ENCODE results near the gene ACKR3.

The ACKR3 gene

DNA sequence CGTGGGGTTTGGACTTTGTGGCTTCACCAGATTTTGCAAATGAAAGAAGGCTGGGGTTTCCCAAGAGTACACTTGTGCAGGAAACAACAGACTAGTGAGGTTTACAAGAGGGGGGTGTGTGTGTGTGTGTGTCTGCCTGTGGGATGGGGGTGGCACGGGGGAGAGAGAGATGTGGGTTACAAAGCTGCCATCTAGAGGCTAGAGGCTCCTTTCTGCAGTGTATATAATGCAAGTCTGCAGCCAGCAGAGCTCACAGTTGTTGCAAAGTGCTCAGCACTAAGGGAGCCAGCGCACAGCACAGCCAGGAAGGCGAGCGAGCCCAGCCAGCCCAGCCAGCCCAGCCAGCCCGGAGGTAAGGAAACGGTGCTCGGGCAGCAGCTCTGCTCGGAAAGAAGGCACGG lies at the start of gene ACKR3:
TSS of gene ACKR3 (plus strand) at position 253 of the 401 bp plus-strand sequence. CDS start 10,641 bp downstream, outside the sequence.
- peak; percentile 91 for DNase-seq

DNA sequence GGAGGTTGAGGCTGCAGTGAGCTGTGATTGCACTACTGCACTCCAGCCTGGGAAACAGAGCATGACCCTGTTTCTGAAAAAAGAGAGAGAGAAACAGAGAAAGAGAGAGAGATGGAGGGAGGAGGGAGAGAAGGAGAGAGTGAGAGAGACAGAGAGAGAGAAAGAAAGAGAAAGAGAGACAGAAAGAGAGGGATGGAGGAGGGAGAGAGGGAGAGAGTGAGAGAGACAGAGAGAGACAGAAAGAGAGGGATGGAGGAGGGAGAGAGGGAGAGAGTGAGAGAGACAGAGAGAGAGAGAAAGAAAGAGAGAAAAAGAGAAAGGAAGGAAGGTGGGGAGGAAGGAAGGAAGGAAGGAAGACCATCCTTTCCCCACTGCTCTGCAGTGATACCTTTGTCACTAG lies 48.1 kb upstream of the ACKR3 start:
- no peak for DNase-seq

DNA sequence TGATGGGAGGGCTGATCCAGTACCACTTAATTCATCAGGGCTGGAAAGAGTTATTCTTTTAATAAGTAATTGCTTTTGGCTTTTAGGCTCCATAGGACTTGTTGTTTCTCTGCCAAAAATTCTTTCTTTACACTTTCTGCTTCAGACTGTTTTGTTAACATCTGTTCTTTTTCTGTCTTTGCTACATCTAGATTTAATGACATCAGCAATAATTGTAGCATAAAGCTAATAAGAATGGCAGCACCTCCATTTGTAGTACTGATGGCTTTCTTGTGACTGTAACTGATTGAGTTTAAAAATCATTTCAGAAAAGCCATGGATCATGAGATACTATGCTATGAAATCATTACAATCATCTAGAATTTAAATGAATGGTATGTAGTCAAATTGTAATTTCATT lies 46.4 kb upstream of the ACKR3 start:
- DNase-seq = no peak

DNA sequence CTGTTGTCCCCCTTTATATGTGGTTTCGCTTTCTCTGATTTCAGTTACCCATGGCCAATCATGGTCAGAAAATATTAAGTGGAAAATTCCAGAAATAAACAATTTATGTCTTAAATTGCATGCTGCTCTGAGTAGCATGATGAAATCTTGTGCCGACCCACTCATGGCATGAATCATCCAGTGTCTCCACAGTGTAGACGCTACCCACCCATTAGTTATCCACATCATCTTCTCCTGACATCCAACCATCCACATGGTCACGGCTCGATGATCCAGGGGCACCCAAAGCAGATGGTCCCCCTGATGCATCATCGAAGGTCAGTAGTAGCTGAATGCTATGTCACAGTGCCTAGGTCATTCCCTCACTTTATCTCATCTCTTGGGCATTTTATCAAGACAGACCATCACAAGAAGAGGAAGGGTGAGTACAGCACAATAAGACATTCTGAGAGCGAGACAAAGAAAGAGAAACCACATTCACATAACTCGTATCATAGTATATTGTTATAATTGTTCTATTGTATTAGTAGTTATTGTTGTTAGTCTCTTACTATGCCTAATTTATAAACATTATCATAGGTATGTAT lies 44.1 kb upstream of the ACKR3 start:
- no peak for DNase-seq

DNA sequence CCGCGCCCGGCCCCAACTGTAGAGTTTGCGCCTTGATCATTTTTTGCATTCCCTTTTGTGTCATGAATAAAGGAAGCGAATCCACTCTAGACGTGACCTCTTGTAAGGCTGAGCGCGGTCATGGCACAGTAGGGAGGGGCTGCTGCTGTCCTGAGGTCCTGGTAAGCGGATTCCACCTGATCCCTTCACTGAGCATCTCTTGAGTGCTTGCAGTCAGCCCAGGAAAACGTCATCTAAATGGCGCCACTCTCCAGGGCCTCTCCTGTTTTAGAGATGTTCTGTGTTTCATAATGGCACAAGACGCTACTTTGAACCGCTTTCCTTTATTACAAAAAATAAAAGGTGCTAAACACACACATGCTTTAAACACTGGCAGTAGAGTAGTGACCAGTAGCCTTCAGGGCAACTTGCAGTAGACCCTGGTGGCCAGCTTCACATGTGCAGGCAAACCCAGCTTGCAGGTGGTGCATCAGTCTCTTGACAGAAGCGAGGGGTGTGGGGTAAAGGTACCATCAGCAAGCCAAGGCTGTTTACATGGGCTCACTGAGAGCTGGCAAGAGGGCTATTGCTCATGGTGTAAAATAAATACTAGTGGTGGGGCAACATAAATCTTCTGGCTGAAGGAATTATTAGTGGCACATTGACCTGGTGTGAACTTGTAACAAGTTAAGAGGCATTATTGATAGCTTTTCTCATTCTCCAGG lies 43.0 kb upstream of the ACKR3 start:
- no peak for DNase-seq

DNA sequence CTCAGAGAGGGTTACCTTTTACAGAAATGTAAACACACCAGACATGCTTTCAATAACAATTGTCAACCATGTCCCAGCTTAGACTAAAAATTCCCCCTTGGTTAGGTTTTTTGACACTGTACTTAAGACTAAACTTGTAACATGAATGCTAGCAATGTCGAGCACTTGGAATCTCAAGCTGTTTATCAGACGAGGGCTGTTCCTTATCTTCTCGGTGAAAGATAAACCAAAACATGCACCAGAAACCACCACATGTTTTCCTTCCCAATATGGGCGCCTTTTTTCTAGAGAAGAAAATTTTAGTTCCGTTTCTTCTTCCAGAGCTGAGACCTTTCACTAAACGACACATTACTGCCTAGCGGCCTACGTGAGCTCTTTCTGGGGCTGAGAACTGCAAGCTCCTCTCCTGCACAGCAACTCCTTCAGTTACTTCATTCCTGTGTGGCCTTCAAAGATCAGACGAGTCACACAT lies 42.4 kb upstream of the ACKR3 start:
- DNase-seq = no peak

DNA sequence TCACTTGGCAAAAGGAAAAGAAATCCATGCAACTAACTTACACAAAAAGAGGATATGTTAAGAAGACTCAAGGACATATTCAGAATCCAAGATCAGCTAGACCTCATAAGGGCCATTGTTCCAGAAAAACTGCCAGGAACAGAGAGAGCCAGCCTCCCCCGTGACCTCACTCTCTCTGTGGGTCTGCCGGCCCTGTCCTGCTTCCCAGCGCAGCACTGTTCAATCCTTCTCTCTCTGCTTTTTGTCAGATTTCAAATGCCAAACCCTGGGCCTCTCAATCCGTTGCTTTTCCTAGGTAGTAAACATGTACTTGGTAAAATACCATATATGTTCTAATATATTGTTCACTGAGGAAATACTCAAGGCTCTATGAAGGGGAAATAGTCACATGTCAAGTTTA lies 40.0 kb upstream of the ACKR3 start:
- DNase-seq = no peak

DNA sequence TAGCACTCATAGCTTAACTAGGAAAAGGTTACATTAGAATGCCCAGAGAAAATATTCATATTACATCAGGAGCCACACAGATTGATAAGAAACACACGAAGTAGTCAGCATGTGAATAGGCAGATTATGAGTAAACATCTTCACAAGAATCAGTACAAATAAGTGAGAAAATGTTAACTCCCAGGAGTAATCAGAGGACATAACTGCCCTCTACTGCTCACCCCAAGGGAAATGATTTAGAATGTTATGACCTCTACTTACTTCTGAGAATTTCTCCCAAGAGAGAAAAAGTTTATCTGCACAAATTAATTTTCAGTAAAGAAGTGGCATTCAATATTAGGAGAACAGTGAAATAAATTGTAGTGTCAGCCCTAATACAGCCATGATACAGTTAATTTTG lies 39.1 kb upstream of the ACKR3 start:
- no peak for DNase-seq

DNA sequence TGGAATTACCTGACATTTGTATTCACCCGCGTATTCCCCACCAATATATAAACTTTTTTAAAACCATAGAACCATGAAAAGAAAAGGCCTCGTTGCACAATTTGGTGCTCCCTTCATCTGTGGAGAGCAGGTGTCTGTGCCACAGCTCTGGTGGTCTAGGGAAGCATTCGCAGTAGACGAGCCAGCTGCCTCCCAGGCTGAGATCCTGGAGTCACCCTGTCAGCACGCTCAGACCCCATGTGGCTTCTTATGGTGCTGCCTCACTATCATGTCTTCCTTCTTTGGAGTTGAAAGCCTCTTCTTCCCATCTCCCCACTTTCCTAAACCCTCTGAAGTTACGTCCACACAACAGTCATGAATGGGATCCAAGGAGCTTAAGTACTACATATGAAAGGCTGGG lies 38.4 kb upstream of the ACKR3 start:
- DNase-seq = no peak

DNA sequence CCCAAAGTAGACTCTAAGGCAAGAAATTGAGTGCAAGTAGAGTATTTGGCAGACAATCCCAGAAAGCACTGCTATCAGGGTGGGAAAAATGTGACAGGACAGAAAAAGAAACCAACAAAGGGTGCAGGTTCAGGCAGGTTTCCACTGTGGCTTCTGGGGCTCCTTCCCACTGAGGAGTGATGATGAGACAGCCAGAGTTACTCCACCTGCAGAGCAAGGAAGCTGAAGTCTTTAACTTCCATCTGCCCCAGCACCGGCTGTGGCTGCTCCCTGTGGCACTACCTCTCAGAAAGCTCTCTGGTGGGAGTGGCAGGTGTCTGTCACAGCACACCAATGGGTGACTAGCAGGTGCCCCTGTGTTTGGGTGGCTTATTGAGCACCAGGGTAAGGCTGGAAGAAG lies 37.6 kb upstream of the ACKR3 start:
- no peak for DNase-seq

DNA sequence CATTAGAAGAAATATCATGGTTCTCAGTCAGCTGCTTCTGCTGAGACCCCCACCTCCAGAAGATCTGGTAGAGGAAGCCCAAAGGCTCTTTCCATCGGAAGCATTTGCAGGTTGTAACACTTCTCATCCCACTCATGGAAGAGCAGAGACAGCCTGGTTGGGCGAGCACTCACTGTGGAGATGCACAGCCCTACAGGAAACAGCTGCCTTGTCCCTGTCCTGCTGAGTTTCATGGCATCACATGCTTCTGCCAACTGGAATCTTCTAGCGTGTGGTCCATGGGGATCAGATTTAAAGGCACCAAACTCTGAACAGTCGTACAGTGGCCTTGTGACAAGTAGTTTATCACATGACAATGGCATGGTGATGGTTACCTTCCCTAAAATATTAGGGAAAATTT lies 36.3 kb upstream of the ACKR3 start:
- no peak for DNase-seq

DNA sequence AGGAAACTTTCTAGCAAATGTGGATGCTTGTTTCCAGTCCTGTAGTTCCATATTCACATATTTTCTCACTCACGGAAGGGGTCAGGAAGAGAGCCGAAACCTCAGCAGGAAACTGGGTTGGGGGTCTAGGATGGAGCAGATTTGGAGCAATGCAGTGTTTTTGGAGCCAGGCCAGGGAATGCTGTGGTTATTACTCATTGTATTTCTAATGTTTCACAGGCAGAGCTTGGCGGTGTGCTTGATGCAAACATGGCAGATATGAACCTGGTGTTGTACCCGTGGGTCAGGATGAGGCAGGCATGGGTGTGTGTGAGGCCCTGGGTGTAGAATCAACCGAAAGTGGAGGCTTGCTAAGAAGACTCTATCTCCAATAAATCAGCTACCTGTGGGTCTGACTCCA lies 34.6 kb upstream of the ACKR3 start:
- peak; percentile 36 for DNase-seq

DNA sequence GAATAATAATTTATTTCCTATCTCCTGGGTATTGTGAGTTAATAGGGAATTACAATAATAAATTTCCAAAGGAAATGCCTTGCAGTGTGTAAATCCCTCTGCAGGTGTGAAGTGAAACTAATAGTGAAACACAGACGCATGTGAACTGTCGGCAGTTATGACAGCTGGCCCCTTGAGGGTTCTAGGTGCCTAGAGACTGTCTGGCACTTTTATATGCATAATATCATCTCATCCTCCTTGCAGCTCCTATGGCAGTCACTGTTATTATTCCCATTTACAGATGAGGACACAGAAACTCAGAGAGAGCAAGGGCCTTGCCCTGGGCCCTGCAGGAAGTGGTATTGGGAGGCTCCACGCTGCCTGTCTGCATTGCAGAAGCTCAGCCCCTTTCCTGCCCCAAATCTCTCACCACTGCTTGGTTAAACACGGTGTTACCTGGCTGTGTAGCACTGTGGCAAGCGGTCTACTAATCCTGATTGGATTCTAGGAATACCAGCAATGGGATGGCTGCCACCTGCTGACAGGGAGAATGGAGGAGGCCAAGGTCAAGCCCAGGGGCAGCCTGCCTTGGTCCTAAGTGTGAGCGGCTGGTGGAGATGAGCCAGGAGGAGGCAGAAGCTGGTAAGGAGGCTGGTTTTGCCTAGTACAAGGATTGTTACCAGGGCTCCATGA lies 32.8 kb upstream of the ACKR3 start:
- no peak for DNase-seq

DNA sequence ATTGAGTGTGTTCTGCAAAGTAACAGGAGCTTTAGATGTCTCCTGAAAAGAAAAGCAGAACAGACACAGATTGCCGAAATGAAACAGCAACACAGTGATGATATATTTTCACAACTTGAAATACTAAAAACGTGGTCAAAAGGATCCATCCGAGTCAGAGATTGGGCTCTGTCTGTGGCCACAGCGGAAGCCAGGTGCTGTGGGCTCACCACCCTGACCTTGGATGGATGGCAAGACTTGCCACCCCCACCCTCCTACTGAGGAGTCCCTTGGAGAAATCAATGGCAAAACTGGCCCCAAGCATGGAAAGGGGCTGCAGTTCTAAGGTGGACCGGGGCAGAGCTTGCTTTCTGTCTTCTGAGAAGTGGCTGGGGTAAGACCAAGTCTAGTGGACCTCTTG lies 31.4 kb upstream of the ACKR3 start:
- no peak for DNase-seq

DNA sequence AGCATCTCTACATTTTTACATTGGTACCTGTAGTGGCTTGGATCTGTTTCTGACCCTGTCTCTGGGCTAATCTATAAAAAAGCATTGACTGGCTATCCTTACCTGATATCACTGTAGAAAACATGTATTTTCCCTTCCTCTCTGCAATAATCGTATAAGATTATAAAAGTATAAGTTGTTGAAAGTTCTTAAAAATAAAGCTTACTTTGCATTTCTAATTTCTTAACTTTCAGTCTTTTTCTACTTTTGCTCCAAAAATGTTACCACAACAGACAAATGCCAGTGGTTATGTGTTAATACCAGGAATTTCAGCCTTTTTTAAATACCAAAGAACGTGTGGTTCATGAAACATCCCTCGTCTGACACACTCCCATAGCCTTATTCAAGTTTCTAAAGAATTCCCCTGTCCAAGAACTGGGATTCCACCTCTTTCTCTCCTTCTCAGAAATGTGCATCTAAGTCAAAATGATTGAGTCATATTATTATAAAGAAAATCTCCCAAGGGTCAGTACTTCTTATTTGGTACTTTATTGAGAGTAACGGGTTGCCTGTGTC lies 28.5 kb upstream of the ACKR3 start:
- DNase-seq = no peak

DNA sequence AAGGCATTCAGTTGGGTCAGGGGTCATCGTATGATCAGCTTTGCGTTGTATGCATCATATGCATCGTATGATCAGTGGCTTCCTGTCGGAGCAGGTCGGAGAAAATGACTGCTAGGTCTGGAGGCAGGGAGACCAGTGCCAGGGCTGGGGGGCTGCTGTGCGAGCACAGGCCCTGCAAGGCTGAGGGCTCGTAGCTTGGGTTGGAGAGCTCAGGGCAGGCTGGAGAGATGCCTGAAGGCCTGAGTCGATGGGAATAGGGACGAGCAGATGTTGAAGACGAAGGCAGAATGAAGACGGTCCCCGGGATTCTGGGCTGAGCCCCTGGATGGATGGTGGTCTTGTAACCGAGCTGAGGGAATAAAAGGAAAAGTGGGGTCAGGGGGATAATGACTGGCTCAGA lies 25.3 kb upstream of the ACKR3 start:
- DNase-seq = no peak

DNA sequence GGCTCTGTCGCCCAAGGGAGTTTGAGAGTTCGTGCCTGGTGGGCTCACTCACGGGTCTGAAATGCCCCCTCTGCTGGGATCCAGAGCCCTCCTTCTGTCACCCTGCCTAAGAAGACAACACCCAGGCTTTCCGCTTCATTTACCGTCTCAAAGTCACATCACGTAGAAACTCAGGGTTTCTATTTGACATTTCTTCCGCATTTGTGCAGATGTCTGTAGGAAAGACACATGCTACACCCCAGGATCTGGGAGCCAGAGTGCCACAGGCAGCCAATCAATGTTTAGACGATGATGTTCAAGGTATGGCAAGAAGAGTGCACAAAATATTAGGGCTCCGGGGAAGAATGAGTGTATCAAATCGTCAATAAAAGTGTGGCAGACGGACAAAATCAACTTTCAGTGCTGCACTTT lies 24.4 kb upstream of the ACKR3 start:
- DNase-seq = no peak

DNA sequence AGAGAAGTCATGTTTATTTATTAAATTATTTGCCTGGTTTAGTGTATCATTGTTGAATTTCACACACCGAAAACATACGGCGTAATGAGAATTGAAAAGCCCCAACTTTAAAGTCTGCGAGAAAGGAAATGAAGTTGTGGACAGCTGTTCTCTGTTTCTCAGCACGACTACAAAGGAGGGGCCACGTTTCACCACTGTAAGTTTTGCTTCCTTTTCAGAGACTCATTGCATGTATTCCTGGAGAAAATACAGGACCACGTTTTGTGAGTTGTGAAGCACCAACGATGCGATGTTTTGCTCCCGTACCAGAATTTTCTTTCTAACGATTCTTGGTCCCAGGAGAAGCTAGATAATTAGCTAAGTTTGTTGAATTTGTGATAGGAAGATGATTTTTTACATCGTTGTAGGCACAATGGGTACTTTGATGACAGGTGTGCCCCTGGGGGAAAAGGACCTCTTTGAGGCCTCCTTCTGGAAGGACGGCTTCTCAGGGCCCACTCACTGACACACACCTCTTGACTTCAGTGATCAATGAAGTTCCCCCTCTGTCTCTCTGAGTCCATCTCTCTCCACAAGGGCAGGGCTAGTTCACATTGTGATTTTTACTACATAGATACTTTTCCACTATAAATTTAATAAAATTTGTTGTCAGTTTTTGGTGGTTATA lies 23.7 kb upstream of the ACKR3 start:
- DNase-seq = no peak

DNA sequence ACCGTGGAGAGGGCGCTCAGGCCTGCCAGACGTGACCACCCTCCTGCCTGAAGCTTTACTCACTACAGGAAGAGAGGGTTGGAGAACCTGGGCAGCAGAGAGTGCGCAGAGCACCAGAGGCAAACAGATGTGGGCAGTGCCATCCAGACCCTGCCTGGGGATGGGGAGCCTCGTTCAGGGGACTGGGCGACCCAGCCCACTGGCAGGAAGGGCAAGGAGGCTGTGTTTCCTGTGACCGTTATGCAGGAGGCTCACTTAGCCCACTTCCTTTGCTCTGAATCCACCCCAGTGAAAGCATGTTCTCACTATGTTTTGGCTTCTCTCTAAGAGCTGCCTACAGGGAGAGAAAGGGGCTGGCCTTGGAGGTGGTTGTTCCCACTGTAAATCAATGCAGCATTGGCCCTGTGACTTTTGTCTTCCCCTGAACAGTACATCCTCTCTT lies 23.0 kb upstream of the ACKR3 start:
- DNase-seq = no peak

DNA sequence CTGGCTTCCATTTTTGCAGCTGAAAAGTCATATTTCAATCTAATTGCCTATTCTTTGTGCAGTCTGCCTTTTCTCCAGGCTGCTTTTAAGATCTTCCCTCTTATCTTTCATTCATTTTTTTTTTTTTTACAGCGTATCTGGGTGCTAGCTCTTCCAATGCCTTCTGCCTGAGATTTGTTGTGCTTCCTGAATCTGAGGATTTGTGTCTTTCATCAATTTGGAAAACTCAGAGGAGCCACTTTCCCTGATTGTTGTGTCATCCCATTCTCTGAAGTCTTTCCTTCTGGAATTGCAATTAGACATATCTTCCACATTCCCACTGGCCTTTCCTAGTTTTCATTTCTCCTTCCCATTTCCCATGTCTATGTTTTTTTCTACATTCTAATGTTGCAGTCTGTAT lies 21.9 kb upstream of the ACKR3 start:
- no peak for DNase-seq

DNA sequence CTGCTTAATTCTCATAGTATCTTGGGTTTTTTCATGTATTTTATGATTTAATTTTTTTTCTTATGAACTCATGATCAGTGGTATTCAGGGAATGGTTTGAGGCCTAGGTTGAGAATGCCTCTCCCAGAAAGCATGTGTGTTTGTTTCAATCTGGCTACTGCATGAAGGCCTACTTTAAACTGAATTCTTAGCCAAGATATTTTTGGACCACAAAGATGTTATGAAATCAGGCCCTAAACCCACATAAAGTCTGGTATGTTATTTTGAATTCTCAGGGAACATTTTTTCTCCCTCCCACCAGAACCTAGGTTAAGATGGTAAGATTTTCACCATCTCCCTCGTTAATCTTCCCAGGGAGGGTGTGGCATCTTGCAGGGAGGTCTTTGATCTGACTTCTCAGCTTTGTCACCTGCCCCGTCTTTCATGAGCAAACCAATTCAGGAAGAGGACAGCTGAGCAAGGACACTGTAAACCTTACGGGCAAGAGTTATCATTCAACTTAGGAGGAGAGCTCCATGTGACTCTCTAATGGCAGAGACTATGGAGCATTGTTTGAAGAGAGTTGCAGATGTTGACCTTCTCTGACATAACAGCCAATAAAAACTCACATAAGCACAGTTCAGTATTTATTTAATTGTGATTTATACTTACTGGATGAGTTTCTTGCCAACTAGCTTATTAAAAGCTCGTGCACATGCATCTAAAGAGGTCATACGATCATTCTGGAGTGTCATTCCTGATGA lies 21.3 kb upstream of the ACKR3 start:
- no peak for DNase-seq

DNA sequence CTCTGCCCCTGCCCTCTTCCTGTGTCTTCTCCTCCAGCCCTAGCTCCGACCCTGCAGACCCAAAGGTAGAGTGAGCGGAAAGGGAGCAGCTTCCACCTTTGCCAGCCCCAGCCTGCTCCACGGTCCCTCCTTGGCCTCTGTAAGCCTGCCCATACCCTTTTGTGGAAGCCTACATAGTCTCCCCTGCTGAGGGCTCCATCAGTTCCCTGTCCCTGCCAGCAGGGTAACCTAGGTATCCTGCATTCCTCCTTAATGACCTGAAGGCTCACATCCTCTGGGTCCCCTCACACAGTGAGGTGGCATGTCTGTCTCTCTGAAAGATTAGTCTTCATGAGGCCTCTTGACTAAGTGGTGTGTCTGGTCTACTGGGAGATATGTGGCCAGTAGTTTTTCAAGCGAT lies 20.5 kb upstream of the ACKR3 start:
- DNase-seq = no peak

DNA sequence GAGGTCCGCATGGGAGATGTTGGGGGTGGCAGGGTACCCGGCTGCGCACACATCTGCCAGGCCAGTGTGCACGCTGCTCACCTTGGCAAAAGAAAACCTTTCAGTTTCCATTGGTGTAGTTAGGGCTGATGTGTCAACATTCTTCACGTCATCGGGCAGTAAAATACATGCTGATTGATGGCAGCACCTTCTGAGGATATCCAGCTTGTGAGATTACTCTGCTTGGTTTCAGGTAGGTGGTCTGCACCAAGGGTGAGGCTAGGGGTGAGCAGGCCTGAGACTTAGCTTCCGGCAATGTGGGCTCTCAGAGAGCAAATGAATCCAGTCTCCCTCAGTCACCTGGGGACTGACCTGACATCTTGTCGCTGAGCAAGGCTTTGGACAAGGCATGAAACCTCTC lies 19.3 kb upstream of the ACKR3 start:
- DNase-seq = no peak

Data from femur (tissue), 1 donor.